NCI-H524 treated with DMSO at 0.1 percent for 48 hours (cell line): ENCODE data around the gene ASAP2.

Experiments used
- DNase-seq: peaks from one replicate; lab custom pipeline; 2025; lab: John Stamatoyannopoulos, UW

Gene ASAP2

DNA sequence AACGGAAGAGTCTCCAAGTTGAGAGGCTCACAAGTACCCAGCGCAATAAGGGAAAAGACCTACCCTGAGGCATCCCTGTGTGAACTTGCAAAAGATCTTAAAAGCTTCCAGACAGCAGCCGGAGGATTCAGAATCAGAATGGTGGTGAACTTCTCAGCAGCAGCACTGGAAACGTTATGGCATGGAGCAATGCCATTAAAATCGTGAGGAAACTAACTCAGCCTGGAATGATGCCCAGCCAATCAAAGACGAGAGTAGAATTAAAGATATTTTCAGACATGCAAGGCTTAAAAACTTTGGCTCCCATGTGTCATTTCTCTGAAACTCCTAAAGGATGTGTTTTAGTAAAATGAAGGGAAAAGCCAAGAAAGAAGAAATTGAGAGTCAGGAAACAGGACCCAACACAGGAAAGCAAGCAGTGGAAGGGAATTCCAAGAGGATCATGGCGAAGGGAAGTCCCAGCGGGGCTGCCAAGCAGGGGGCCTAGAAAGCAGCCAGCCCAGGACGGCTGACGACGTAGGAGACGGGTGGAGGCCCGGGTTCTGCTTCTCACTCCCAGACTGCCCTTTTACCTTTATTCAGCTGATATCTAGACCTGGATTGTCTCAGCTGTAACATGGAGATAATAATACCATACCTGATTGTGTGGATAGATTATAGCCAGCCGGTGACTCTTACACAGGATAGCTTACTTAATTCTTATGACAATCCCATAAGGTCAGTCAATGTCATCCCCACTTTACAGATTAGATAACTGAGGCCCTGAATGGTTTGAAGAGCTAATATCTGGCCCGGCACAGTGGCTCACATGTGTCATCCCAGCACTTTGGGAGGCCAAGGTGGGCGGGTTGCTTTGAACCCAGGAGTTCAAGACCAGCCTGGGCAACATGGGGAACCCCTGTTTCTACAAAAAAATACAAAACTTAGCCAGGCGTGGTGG, 92.8 kb downstream of the ASAP2 start:
- no peak for DNase-seq

- DNase-seq = no peak
Observed at GRCh38 chr2:9300214-9300613, 93.6 kb downstream of the ASAP2 start.

GRCh38 chr2:9300829-9301453, 94.3 kb downstream of the ASAP2 start:
- no peak for DNase-seq

DNA sequence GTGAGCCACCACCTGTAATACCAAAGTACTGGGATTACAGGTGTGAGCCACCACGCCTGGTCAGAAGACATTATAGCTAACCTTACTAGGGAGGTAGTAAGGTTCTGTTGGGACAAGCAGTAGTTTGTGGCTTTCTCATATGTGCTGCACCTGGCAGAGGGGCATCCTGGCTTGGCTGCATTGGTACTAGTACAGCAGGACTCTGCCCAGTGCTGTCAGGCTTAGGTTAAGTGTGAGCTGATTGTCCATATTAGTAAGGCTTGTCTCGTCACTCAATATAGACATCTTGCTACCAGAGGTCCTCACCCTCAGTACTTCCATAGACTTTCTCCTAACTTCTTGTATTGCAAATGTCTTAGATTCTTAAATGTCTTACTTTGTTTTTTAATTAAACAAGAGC, 96.1 kb downstream of the ASAP2 start:
- DNase-seq = no peak

DNA sequence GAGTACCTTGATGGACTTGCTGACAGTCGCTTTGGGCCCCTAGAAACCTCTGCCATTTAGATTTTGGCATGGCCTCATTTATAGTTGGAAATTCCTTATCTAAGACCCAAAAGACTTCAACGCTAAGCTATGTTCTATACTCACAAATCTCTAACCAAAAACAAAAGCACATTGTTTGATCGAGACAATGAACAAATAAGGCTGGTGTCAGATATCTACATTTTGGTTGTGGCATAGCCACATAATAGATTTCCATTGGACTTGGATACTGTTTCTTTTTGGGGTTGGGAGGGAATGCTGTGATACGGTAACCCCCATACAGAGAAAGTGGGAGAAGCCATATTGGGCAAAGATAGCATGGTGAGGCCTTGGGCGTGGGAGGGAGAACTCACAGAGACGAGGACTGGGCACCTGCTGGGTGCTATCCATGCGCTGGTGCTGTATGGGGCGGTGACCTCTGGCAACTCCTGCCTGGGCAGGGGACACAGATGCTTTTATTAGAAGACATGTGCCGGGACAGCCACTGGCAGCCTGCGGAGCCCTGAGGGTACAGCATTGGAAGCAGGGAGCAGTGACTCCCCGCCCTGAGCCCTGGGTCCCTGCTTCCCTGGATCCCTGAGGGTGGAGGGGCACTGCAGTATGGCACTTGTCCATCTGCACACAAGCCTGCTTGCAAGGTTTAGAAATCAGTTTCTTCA, 97.1 kb downstream of the ASAP2 start:
- DNase-seq = no peak

- DNase-seq = no peak
Observed at GRCh38 chr2:9306911-9307310, 100.3 kb downstream of the ASAP2 start.

DNA sequence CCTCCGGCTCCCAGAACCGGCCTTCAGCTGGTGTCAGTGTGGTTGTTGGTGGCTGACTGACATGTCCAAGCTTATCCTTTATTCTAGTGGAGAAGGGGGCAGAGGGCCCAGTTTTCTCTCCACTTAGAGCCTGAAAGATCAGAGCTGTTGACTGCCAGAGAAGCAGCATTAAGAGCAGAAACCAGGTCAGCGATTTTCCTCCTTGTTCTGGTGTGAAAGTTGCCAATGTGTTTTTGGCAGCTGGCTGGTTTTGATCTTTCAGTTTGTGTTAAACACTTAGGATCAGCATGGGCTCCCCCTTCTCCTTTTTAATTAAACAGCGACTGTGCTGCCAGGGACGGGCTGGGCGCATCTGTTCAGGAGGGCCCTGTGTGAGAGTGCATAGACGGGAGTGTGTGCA, 100.9 kb downstream of the ASAP2 start:
- no peak for DNase-seq

- DNase-seq = no peak
Observed at GRCh38 chr2:9308186-9308955, 101.8 kb downstream of the ASAP2 start.

DNA sequence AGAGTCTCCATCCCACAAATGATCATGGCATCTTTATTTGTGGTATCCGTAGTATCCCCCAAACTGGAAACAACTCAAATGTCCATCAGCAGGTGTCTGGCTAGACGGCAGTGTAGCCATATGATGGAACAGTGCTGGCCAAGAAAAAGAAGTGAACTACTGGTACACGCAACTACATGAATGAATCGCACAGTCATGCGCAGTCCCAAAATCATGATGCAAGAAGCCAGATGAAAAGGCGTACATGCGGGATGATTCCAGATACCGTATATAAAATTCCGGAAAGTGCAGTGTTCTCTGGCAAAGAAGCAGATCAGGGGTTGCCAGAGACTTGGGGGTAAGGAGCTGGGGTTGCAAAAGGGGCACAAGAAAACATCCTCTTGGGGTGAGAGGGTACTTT, 102.5 kb downstream of the ASAP2 start:
- DNase-seq = no peak

DNA sequence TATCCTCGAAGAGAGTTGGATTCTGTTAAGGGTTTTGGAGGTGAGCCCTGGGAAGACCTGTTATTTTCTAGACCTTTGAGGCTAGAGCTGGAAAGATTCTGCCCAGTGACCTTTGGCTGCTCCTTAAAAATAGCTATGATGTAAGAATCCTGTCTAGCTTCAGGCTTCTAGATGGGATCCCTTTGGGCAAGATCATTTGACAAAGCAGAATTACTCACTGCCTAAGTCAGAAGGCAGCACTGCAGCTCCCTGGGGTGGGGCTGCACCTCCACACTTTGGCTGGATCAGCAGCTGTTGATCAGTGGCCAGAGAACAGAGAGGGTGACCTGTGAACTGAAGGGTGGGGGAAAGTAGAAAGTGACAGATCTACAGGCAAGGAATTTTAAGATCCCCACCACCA, 103.8 kb downstream of the ASAP2 start:
- DNase-seq = no peak

- DNase-seq = no peak
Observed at GRCh38 chr2:9310798-9311197, 104.2 kb downstream of the ASAP2 start.

DNA sequence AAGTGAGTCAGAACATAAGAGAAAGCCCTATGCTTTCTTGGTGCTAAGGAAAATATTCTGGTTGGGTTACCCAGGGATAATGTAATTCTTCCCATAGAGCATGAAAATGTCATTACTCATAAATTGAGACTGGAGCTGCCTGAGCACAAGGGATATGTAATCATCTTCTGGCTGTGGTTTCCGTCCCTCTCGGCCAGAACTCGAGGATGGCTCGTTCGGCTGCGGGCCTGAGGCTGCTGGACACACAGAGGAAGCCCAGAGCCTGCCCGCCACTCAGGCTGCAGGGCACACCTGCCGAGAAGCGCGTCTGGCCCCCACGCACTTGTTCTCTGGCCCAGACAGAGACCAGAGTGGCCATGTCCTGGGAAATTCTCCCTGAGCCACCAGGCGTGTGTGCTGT, 104.9 kb downstream of the ASAP2 start:
- no peak for DNase-seq

- DNase-seq = no peak
Observed at GRCh38 chr2:9312591-9312990, 106.0 kb downstream of the ASAP2 start.

DNA sequence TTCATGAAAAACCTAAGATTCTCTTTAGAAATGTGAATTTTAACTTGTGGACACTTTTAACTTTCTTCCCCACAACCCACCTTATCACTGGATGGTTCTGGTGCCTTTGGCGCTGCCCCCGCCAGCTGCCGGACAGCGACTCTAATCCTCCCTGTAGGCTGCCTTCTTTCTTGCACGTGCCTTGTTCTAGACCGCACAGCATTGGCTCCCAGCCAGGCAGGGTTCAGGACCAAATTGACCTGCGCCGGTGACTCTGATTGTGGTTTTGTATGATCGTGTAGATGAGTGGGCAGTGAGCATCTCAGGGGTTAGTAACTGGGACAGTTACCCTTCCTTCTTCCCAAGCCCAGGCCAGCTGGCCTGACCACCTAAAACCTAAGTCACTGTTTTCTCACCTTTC, 106.8 kb downstream of the ASAP2 start:
- no peak for DNase-seq

DNA sequence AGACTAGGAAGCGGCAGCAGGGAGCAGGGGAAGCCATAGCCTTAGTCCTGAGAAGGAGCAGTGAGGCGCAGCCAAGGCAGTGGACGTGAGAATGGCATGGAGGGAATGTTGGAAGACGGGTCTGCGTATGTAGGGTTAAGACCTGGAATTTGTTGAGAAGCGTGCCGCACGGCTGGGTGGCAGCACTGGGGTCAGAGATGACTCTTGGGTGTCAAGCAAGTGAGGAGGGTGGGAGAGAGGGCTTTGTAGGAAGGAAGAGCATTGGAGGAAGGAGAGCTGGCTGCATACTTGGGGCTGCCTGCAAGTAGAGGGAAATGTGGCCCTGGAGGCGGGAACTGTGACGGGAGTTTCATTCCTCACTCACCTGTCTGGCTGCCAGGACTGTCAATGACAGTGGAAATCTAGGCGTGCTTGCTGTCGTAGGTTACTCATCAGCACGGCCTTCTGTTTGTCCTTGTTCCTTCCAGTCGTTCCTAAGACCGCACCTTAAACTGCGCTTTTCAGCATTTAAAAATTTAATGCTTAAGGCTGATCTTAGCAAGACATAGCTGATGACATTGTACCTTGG, 108.8 kb downstream of the ASAP2 start:
- DNase-seq = no peak

DNA sequence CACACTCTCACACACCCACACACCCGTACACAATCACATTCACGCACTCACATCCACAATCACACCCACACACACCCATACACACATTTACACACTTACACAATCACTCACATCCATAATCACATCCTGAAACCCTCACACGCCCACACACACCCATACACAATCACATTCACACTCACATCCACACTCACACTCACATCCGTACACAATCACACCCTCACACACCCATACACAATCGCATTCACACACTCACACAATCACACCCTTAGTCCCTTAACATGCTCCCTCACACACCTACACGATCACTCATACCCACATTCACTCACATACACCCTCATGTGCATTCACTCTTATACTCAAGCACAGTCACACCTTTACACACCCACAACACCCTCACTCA, 110.9 kb downstream of the ASAP2 start:
- DNase-seq = no peak

DNA sequence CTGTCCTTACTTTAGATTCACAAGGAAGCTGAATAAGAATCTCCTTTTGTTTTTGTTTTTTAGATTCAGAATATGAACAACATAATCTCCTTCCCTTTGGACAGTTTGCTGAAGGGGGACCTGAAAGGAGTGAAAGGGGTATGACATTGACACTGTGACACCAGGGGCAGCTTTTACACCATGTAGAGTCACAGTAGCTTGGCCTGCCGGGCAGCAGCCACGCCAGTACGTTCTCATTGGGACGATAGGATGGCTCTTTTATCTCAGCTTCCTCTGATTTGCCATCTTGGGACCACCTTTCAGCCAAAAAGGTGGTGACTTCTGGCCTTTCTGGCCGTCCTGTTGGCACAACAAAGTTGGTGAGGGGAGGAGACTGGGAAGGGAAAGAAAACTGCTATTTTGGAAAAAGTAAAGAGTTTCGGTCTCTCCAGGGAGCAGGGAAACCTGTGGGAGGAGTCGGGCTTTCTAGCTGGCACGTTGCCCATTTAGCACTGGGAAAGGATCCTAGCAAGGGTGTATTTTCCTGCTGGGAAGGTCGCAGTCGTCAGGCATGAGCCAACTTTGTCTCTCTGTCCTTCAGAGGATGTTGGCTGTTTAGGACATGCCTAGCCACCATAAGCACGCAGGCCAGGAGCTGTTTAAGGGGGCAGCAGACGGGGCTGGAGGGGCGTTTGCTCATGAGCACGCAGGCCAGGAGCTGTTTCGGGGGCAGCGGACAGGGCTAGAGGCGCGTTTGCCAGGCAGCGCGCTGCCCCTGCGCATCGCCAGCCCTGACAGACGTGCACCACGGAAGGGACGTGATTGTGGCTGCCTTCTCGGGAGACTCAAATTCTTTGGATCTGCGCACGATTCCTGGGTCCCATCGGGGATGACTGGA, 112.1 kb downstream of the ASAP2 start:
- DNase-seq = no peak

GRCh38 chr2:9319338-9319715, 112.7 kb downstream of the ASAP2 start:
- no peak for DNase-seq

DNA sequence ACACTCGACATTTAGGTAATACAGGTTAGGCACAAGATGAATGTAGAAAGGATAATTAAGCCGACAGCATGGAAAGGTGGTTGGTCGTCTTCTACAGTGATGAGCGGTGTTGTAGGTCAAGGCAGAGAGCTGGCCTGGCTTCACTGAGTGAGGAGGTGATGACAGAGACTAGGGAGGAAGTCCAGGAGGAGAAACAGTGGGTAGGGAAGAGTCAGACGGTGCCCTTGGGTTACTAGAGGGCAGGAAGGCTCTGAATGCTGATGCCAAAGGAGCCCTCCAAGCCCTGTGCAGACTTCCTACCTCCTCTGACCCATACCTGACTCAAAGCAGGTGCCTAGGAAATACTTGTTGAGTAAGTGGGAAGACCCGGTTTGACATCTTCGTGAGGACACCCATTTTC, 116.0 kb downstream of the ASAP2 start:
- DNase-seq = no peak

GRCh38 chr2:9325428-9325827, 118.8 kb downstream of the ASAP2 start:
- DNase-seq = no peak

GRCh38 chr2:9326975-9327374, 120.4 kb downstream of the ASAP2 start:
- no peak for DNase-seq
